HepG2 (cell line): ENCODE results near the gene RPAP3.

Experiments used
- DR1 ChIP-seq: sonication (generic); formaldehyde crosslinking; IDR thresholded peaks from 2 replicates; pipeline ENCODE4 v1.8.0; 2021; ENCODE audit warnings: mild to moderate bottlenecking, missing genetic modification reagents, inconsistent platforms
- GFI1 ChIP-seq: sonication (generic); formaldehyde crosslinking; IDR thresholded peaks from 2 replicates; pipeline ENCODE4 v1.5.0; 2020; ENCODE audit warnings: missing genetic modification reagents, mild to moderate bottlenecking, borderline replicate concordance
- HOXA9 ChIP-seq: sonication (generic); formaldehyde crosslinking; IDR thresholded peaks from 2 replicates; pipeline ENCODE4 v1.8.1; 2022; ENCODE audit warnings: missing genetic modification reagents, mild to moderate bottlenecking, moderate library complexity, borderline replicate concordance
- MTF1 ChIP-seq: sonication (generic); formaldehyde crosslinking; IDR thresholded peaks from 2 replicates; pipeline ENCODE4 v1.5.0; 2020; ENCODE audit warnings: missing genetic modification reagents
- POLR2A ChIP-seq, 2 experiments: IDR thresholded peaks; 2 replicates each; pipeline ENCODE4 v1.6.1; 2011; ENCODE audit warnings: low read depth in 2 of 2, low read length in 2 of 2, mild to moderate bottlenecking in 1 of 2, moderate library complexity in 1 of 2; ENCODE audit not compliant: insufficient read depth in 1 of 2
- TAF1 ChIP-seq: sonication (generic); formaldehyde crosslinking; IDR thresholded peaks from 2 replicates; pipeline ENCODE4 v1.4.0; 2020; ENCODE audit warnings: missing genetic modification reagents
- TEAD3 ChIP-seq: optimal IDR thresholded peaks from 2 replicates; pipeline ENCODE3; 2016; ENCODE audit warnings: borderline replicate concordance
- TF ChIP-seq, protein P1 (sequence below): sonication (generic); formaldehyde crosslinking; IDR thresholded peaks from 2 replicates; pipeline ENCODE4 v1.5.0; 2020; ENCODE audit warnings: missing genetic modification reagents

DNA sequence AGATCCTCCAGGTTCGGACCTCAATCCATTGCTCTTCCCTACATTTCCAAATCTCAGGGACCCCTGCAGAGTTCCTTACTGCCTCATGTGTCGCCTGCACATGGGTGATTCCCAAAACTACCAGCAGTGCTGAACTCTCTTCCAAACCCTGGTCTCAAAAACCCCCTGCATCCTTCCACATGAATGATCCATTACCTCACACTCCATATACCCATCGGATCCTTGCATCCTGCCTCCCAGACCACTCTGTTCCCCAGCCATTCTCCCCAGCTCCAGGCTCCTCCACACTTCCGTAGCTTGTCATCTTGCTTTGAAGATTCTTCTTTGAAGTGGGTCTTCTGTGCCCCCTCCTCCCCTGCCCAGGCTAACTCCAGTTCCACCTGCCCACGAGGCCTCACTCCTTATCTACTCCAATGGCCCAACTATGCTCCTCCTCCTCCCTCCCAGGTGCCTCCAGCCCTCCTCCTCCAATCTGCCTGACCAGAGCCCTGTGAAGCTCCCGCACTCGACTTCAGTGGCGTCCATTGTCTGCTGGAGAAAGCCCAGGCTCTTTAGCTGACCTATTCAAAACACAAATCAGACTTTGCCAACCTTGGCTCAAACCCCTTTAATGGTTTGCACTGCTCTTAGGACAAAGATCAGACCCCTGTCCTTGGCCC, 39.1 kb upstream of the RPAP3 start:
- TF ChIP-seq HOXA9 (CRISPR knock-in tag) = no peak
- TF ChIP-seq MTF1 (CRISPR knock-in tag) = no peak
- TF ChIP-seq DR1 (CRISPR knock-in tag) = no peak
- TF ChIP-seq, protein P1, sequence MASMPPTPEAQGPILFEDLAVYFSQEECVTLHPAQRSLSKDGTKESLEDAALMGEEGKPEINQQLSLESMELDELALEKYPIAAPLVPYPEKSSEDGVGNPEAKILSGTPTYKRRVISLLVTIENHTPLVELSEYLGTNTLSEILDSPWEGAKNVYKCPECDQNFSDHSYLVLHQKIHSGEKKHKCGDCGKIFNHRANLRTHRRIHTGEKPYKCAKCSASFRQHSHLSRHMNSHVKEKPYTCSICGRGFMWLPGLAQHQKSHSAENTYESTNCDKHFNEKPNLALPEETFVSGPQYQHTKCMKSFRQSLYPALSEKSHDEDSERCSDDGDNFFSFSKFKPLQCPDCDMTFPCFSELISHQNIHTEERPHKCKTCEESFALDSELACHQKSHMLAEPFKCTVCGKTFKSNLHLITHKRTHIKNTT (CRISPR knock-in tag) = no peak
- TF ChIP-seq GFI1 (CRISPR knock-in tag) = no peak
- TF ChIP-seq TEAD3 (CRISPR knock-in tag) = no peak
- no peak for TF ChIP-seq TAF1
- TF ChIP-seq POLR2A (IDR thresholded peaks at IDR 0.05; ENCODE audit: insufficient read depth in 1 of 2, low read depth in 2 of 2, low read length in 2 of 2) = no peak
